ENCODE measurements around the gene MINAR1.

DNA sequence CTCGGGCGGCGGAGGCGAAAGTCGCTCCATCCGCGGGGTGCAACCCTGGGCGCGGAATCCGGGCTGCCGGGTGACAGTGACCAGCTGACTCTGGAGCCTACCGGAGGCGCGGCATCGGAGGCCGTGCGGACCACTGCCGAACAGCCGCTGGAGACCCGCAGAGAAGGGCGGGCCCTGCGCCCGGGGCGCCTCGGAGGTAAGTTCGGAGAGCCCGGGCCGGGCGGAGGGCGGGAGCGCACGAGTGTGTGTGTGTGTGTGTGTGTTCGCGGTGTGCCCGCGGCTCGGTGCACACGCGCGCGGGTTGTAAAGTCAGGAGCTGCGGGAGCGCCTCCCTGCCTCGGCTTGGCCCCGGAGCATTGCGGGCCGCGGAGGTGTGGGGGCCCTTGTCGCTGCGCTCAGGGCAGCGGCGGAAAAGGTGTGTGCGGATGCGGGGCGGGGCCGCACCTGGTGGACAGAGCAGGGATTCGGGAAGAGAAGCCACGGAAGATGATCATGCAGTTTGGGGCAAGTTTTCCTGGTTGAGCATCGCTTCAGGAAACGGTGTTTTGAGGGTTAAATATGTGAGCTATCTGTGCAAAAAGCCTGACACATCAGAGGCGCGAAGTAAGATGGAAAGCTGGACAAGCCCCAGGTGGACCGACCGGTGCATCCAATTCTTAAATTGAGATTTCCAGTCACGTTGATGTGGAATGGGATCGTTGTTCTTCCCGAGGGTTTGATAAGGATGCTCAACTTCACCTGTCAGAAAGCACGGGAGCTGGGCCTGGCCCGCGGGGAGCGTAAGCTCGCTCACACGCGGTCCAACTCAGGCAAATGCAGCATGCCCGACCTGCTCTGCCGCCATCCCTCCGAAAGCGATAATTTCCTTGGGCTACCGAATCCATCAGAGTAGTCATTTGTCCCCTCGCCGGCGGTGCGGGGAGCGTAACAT lies 474 bp downstream of the MINAR1 start:
- TF ChIP-seq, protein P1, sequence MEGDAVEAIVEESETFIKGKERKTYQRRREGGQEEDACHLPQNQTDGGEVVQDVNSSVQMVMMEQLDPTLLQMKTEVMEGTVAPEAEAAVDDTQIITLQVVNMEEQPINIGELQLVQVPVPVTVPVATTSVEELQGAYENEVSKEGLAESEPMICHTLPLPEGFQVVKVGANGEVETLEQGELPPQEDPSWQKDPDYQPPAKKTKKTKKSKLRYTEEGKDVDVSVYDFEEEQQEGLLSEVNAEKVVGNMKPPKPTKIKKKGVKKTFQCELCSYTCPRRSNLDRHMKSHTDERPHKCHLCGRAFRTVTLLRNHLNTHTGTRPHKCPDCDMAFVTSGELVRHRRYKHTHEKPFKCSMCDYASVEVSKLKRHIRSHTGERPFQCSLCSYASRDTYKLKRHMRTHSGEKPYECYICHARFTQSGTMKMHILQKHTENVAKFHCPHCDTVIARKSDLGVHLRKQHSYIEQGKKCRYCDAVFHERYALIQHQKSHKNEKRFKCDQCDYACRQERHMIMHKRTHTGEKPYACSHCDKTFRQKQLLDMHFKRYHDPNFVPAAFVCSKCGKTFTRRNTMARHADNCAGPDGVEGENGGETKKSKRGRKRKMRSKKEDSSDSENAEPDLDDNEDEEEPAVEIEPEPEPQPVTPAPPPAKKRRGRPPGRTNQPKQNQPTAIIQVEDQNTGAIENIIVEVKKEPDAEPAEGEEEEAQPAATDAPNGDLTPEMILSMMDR (IDR thresholded peaks at IDR 0.05): no peak
- no peak for TF ChIP-seq POLR2A (IDR thresholded peaks at IDR 0.05)

All from tibial nerve (tissue), 3 donors.